Esophagus (tissue), 2 donors: ENCODE results near the gene ZNF709. TPM values are rescaled to one million over a fixed set of nuclear protein-coding genes. Genes with fewer than 3 reads are reported as not detected.
"Not testable (repeated sequence)": the region's sequence is repeated elsewhere in the genome, so short reads cannot be mapped to it uniquely, and the experiment has no call there.

ENCODE experiments used
- H3K27ac ChIP-seq, 2 donors: one replicate each; pipeline ENCODE4 v1.5.1; 2013; ENCODE audit warnings: low read depth in 2 of 2, mild to moderate bottlenecking in 2 of 2, inconsistent platforms in 1 of 2, low read length in 1 of 2, moderate library complexity in 1 of 2
- H3K27me3 ChIP-seq, 2 donors: one replicate each; pipeline ENCODE4 v1.6.1; 2013; ENCODE audit warnings: low read length in 2 of 2, control low read depth in 1 of 2, mild to moderate bottlenecking in 1 of 2; ENCODE audit not compliant: insufficient read depth in 2 of 2, control insufficient read depth in 1 of 2
- H3K36me3 ChIP-seq, 2 donors: one replicate each; pipeline ENCODE4 v1.6.1; 2013; ENCODE audit warnings: low read length in 1 of 2; ENCODE audit not compliant: control insufficient read depth in 2 of 2, insufficient read depth in 2 of 2
- H3K4me1 ChIP-seq, 2 donors: one replicate each; pipeline ENCODE4 v1.6.1; 2013; ENCODE audit warnings: low read length in 1 of 2; ENCODE audit not compliant: control insufficient read depth in 2 of 2, insufficient read depth in 2 of 2
- H3K4me3 ChIP-seq, 2 donors: one replicate each; pipeline ENCODE4 v1.5.1; 2013; ENCODE audit warnings: low read length in 2 of 2, mild to moderate bottlenecking in 2 of 2, low read depth in 1 of 2, moderate library complexity in 1 of 2
- H3K9me3 ChIP-seq, 2 donors: one replicate each; pipeline ENCODE4 v1.6.1; 2013; ENCODE audit warnings: mild to moderate bottlenecking in 2 of 2, low read depth in 1 of 2, low read length in 1 of 2, moderate library complexity in 1 of 2; ENCODE audit not compliant: control insufficient read depth in 2 of 2, insufficient read depth in 1 of 2
- WGBS, 2 donors: extraction: QIAGEN DNeasy Blood & Tissue Kit; methylation state at CpG; one replicate each; pipeline ENCODE4 v1.1.7; 2013; 5-methylcytosine and 5-hydroxymethylcytosine counted together
- polyA plus RNA-seq, 2 donors: library from polyadenylated mRNA; stranded (reverse); fragments of 200-250 nt; gene quantifications; one replicate each; pipeline ENCODE4 v1.2.3, GENCODE V29; 2013
- donor health status: healthy with polysubstance abuse.
- donor health status: Bipolar disorder and iron deficiency.

The ZNF709 gene
- polyA plus RNA-seq, 2 donors = 0.38 to 0.45 TPM

- peaks cover 0 to 5% of the 10 kb centered on the region in 2 donors for H3K36me3 ChIP-seq
- 95 to 96% methylated on average over 3 of the region's 3 CpGs for WGBS, 2 donors
- no peak overlapping the region for H3K27ac ChIP-seq
- no peaks in the 10 kb centered on the region for H3K27me3 ChIP-seq
- no peak overlapping the region for H3K4me3 ChIP-seq
- H3K4me1 ChIP-seq = no peaks in the 10 kb centered on the region
- H3K9me3 ChIP-seq = peaks cover 3 to 7% of the 10 kb centered on the region in 2 donors
Observed at GRCh38 chr19:12464769-12465168, 19.8 kb downstream of the ZNF709 start.

- not testable (repeated sequence) for H3K27ac ChIP-seq, H3K9me3 ChIP-seq, H3K27me3 ChIP-seq, H3K36me3 ChIP-seq, H3K4me1 ChIP-seq, H3K4me3 ChIP-seq
- 95 to 97% methylated on average over 6 of the region's 6 CpGs for WGBS, 2 donors
Observed at GRCh38 chr19:12464139-12464538, 20.5 kb downstream of the ZNF709 start.

- no peaks in the 10 kb centered on the region for H3K27me3 ChIP-seq
- H3K27ac ChIP-seq = no peak overlapping the region
- H3K9me3 ChIP-seq = peaks cover 2 to 5% of the 10 kb centered on the region in 2 donors
- WGBS, 2 donors = 37 to 45% methylated on average over 6 of the region's 6 CpGs
- no peak overlapping the region for H3K4me3 ChIP-seq
- no peaks in the 10 kb centered on the region for H3K4me1 ChIP-seq
- H3K36me3 ChIP-seq = no peaks in the 10 kb centered on the region
Observed at GRCh38 chr19:12453495-12453894, 31.1 kb downstream of the ZNF709 start.

- no peaks in the 10 kb centered on the region for H3K27me3 ChIP-seq
- no peak overlapping the region for H3K27ac ChIP-seq
- H3K4me3 ChIP-seq = no peak overlapping the region
- H3K36me3 ChIP-seq = no peaks in the 10 kb centered on the region
- H3K9me3 ChIP-seq = peaks cover 2 to 5% of the 10 kb centered on the region in 2 donors
- 73 to 82% methylated on average over 10 of the region's 10 CpGs for WGBS, 2 donors
- no peaks in the 10 kb centered on the region for H3K4me1 ChIP-seq
Observed at GRCh38 chr19:12450844-12451243, 33.8 kb downstream of the ZNF709 start.

- peaks cover 2 to 5% of the 10 kb centered on the region in 2 donors for H3K9me3 ChIP-seq
- H3K4me3 ChIP-seq = no peak overlapping the region
- 43 to 58% methylated on average over 2 of the region's 2 CpGs for WGBS, 2 donors
- H3K4me1 ChIP-seq = no peaks in the 10 kb centered on the region
- no peaks in the 10 kb centered on the region for H3K27me3 ChIP-seq
- no peak overlapping the region for H3K27ac ChIP-seq
- H3K36me3 ChIP-seq = no peaks in the 10 kb centered on the region
Observed at GRCh38 chr19:12448808-12449207, 35.8 kb downstream of the ZNF709 start.

- Histone ChIP-seq H3K9me3 (no peaks in the 10 kb centered on the region), H3K4me1 (no peaks in the 10 kb centered on the region), H3K27me3 (no peaks in the 10 kb centered on the region), H3K27ac (peak within 1 kb of the TSS; percentile 87 to 92), H3K4me3 (peak within 1 kb of the TSS; percentile 66 to 79), H3K36me3 (no peaks in the 10 kb centered on the region)
- 0% methylated on average over 51 to 59 of the region's 59 CpGs for WGBS, 2 donors
Observed at GRCh38 chr19:12440541-12441316, 43.9 kb downstream of the ZNF709 start, which contains the start of gene ZNF443. ZNF443 (minus strand) TSS chr19:12441021; CDS start chr19:12440914, 107 bp downstream.

- not testable (repeated sequence) for H3K9me3 ChIP-seq, H3K4me1 ChIP-seq, H3K27me3 ChIP-seq, H3K36me3 ChIP-seq
- 0 to 1% methylated on average over 18 to 22 of the region's 28 CpGs for WGBS, 2 donors
- H3K4me3 ChIP-seq = peak overlapping the region; percentile 66 to 79
- peak overlapping the region; percentile 87 to 92 for H3K27ac ChIP-seq
Observed at GRCh38 chr19:12439686-12440540, 44.7 kb downstream of the ZNF709 start.

GRCh38 chr19:12430726-12431299, 53.8 kb downstream of the ZNF709 start:
- not testable (repeated sequence) for H3K4me3 ChIP-seq, H3K27ac ChIP-seq, H3K27me3 ChIP-seq, H3K36me3 ChIP-seq, H3K4me1 ChIP-seq, H3K9me3 ChIP-seq
- WGBS, 2 donors = 98 to 99% methylated on average over 6 of the region's 6 CpGs

GRCh38 chr19:12425888-12426274, 58.7 kb downstream of the ZNF709 start:
- 98 to 99% methylated on average over 4 of the region's 4 CpGs for WGBS, 2 donors
- H3K4me1 ChIP-seq = no peaks in the 10 kb centered on the region
- peaks cover 0 to 3% of the 10 kb centered on the region in 2 donors for H3K36me3 ChIP-seq
- H3K27me3 ChIP-seq = no peaks in the 10 kb centered on the region
- H3K4me3 ChIP-seq = no peak overlapping the region
- no peak overlapping the region for H3K27ac ChIP-seq
- H3K9me3 ChIP-seq = peaks cover 2 to 6% of the 10 kb centered on the region in 2 donors
